Fibroblast of the conjunctiva (primary cell): ENCODE measurements around the gene UVSSA.
"Not testable (repeated sequence)": the region's sequence is repeated elsewhere in the genome, so short reads cannot be mapped to it uniquely, and the experiment has no call there.

Experiments
- DNase-seq: peaks from one replicate; pipeline ENCODE4 v3.0.0-alpha.2; 2010; ENCODE audit warnings: low read depth

Gene UVSSA

GRCh38 chr4:1364748-1365147 lies 17.7 kb downstream of the UVSSA start:
- DNase-seq, result no peak

- DNase-seq, result no peak
These were observed 18.5 kb downstream of the UVSSA start for GRCh38 chr4:1365271-1366178.

- DNase-seq, result no peak
These were observed 19.6 kb downstream of the UVSSA start for GRCh38 chr4:1366371-1367229.

- DNase-seq, result no peak
These were observed 20.4 kb downstream of the UVSSA start for GRCh38 chr4:1367230-1367935.

GRCh38 chr4:1367936-1368289 lies 20.9 kb downstream of the UVSSA start:
- DNase-seq, result no peak

GRCh38 chr4:1368421-1369090 lies 21.5 kb downstream of the UVSSA start:
- no peak for DNase-seq

- DNase-seq, result no peak
These were observed 22.1 kb downstream of the UVSSA start for GRCh38 chr4:1369091-1369450.

GRCh38 chr4:1369479-1370079 lies 22.6 kb downstream of the UVSSA start:
- DNase-seq, result no peak

GRCh38 chr4:1370321-1371124 lies 23.5 kb downstream of the UVSSA start:
- DNase-seq, result no peak

GRCh38 chr4:1371176-1372165 lies 24.5 kb downstream of the UVSSA start:
- no peak for DNase-seq

- DNase-seq, result not testable (repeated sequence)
These were observed 25.6 kb downstream of the UVSSA start for GRCh38 chr4:1372576-1372975.

GRCh38 chr4:1373892-1374705 lies 27.1 kb downstream of the UVSSA start:
- DNase-seq, result no peak

- no peak for DNase-seq
These were observed 27.7 kb downstream of the UVSSA start for GRCh38 chr4:1374706-1375045.

GRCh38 chr4:1375051-1375721 lies 28.2 kb downstream of the UVSSA start:
- no peak for DNase-seq

- DNase-seq, result no peak
These were observed 28.8 kb downstream of the UVSSA start for GRCh38 chr4:1375761-1376322.

GRCh38 chr4:1376391-1376840 lies 29.4 kb downstream of the UVSSA start:
- no peak for DNase-seq

- DNase-seq, result no peak
These were observed 30.0 kb downstream of the UVSSA start for GRCh38 chr4:1376841-1377605.
